ENCODE results near the gene EPHA1.

GRCh38 chr7:143345428-143345900 lies 63.2 kb downstream of the EPHA1 start:
- TF ChIP-seq EZH2phosphoT487 (IDR thresholded peaks at IDR 0.05; ENCODE audit: low read length) (no peak), EZH2 (optimal IDR thresholded peaks at IDR 0.05; ENCODE audit: low read depth, low read length) (no peak)
- TF ChIP-seq, protein P1, sequence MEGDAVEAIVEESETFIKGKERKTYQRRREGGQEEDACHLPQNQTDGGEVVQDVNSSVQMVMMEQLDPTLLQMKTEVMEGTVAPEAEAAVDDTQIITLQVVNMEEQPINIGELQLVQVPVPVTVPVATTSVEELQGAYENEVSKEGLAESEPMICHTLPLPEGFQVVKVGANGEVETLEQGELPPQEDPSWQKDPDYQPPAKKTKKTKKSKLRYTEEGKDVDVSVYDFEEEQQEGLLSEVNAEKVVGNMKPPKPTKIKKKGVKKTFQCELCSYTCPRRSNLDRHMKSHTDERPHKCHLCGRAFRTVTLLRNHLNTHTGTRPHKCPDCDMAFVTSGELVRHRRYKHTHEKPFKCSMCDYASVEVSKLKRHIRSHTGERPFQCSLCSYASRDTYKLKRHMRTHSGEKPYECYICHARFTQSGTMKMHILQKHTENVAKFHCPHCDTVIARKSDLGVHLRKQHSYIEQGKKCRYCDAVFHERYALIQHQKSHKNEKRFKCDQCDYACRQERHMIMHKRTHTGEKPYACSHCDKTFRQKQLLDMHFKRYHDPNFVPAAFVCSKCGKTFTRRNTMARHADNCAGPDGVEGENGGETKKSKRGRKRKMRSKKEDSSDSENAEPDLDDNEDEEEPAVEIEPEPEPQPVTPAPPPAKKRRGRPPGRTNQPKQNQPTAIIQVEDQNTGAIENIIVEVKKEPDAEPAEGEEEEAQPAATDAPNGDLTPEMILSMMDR (IDR thresholded peaks at IDR 0.05; ENCODE audit: low read length), result no peak
